AG09309 (cell line): ENCODE data around the gene DGLUCY.

Source experiments
- DNase-seq: peaks from one replicate; pipeline ENCODE4 v3.0.0-alpha.2; 2010; ENCODE audit warnings: low read depth
- H3K4me3 ChIP-seq: 2 replicates; pipeline ENCODE4 v1.5.1; 2011; ENCODE audit warnings: mild to moderate bottlenecking, low read depth, low read length, moderate library complexity; ENCODE audit not compliant: control insufficient read depth
- TF ChIP-seq, protein P1 (sequence below): IDR thresholded peaks from 2 replicates; pipeline ENCODE4 v1.5.1; 2011; ENCODE audit warnings: mild to moderate bottlenecking, low read depth, low read length, inconsistent platforms; ENCODE audit not compliant: insufficient read depth, control insufficient read depth; ENCODE audit errors: missing control alignments

The DGLUCY gene, protein sequence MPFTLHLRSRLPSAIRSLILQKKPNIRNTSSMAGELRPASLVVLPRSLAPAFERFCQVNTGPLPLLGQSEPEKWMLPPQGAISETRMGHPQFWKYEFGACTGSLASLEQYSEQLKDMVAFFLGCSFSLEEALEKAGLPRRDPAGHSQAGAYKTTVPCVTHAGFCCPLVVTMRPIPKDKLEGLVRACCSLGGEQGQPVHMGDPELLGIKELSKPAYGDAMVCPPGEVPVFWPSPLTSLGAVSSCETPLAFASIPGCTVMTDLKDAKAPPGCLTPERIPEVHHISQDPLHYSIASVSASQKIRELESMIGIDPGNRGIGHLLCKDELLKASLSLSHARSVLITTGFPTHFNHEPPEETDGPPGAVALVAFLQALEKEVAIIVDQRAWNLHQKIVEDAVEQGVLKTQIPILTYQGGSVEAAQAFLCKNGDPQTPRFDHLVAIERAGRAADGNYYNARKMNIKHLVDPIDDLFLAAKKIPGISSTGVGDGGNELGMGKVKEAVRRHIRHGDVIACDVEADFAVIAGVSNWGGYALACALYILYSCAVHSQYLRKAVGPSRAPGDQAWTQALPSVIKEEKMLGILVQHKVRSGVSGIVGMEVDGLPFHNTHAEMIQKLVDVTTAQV

DNA sequence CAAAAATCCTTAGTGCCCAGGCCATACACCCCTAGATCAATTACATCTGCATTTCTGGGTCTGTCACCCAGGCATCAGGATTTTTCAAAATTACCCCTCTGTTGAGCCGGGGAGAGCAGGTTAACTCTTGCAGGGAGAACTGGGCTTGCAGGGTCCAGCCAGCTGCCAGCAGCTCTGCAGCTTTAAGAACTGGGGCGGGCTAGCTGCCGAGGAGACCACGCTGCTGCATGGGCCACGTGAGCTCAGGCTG is at the start of gene DGLUCY:
DGLUCY (plus strand) TSS at position 245 of the 250 bp plus-strand sequence. CDS start 46,222 bp downstream, outside the sequence.
- DNase-seq, result no peak
- TF ChIP-seq, protein P1, sequence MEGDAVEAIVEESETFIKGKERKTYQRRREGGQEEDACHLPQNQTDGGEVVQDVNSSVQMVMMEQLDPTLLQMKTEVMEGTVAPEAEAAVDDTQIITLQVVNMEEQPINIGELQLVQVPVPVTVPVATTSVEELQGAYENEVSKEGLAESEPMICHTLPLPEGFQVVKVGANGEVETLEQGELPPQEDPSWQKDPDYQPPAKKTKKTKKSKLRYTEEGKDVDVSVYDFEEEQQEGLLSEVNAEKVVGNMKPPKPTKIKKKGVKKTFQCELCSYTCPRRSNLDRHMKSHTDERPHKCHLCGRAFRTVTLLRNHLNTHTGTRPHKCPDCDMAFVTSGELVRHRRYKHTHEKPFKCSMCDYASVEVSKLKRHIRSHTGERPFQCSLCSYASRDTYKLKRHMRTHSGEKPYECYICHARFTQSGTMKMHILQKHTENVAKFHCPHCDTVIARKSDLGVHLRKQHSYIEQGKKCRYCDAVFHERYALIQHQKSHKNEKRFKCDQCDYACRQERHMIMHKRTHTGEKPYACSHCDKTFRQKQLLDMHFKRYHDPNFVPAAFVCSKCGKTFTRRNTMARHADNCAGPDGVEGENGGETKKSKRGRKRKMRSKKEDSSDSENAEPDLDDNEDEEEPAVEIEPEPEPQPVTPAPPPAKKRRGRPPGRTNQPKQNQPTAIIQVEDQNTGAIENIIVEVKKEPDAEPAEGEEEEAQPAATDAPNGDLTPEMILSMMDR, result no peak
- peak within 1 kb of the TSS; percentile 66 for H3K4me3 ChIP-seq

DNA sequence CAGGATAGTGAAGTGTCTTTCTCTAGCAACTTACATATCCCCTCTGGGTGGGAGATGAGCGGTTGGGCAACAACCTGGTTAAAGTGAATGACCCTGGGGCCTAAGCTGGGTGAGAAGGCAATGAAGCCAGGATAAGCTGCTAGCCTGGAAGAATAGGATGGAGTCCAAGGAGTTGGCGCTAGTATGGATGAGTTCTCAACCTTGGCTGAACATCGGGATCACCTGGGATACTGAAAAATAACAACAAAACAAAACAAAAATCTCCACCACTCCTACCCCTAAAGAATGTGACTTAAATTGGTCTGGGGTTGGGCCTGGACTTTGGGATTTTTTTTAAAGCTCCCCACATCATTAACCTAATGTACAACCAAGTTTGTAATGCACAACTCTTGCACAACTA is 48.6 kb upstream of the DGLUCY start:
- no peak for DNase-seq
- no peak overlapping the region for H3K4me3 ChIP-seq
- TF ChIP-seq, protein P1, result no peak

DNA sequence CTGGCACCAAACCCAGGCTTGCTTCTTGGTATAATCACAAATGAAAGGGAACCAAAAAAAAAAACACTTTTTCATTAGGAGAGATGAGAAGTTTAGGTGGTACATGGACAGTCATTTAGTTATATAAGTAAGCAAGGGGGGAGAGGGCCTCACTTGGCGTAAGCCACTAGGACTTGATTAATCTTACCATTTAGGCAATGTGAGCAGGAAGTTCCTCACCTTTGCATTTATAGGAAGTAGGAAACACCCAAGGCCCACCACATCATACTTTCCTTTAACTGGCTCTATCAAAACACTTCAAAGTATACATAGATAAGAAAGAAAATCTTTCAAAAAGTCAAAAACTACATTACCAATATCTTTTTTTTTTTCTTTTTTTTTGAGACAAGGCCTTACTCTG is 46.7 kb upstream of the DGLUCY start:
- DNase-seq, result no peak
- TF ChIP-seq, protein P1, result no peak
- H3K4me3 ChIP-seq, result no peak overlapping the region

DNA sequence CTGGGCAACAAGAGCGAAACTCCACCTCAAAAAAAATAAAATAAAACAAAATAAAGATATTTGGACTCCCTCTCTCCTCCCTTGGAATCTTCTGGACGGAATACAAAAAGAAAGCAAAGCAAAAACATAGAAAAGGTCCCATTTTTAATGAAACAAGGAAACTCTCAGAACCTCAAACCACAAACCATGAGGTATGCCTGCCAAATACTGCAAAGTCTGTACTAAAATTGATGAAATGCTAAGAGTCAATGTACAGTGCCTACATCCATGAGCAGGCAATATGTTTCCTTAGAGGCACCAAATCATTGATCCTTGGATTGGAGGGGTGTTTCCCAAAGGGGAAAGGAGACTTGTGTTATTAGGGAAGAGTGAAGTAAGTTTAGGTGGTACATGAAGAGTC is 45.2 kb upstream of the DGLUCY start:
- DNase-seq, result no peak
- H3K4me3 ChIP-seq, result no peak overlapping the region
- TF ChIP-seq, protein P1, result no peak

DNA sequence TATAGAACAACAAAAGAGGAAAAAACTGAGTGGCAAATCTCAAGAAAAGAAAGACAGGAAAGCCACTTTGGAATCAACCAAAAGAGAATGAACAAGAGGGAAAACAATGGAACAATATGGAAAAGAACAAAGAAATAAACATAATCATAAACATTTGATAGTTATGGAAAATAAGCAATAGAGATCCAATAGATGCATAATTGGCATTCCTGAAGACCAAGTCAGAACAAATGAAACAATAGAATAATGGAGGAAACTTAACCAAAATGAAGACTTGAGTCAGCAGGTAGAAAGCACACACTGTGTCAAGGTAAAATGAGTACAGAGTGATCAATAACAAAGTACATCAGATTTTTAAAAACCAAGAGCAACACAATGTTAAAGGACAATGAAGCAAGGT is 43.3 kb upstream of the DGLUCY start:
- H3K4me3 ChIP-seq, result no peak overlapping the region
- DNase-seq, result no peak
- TF ChIP-seq, protein P1, result no peak

DNA sequence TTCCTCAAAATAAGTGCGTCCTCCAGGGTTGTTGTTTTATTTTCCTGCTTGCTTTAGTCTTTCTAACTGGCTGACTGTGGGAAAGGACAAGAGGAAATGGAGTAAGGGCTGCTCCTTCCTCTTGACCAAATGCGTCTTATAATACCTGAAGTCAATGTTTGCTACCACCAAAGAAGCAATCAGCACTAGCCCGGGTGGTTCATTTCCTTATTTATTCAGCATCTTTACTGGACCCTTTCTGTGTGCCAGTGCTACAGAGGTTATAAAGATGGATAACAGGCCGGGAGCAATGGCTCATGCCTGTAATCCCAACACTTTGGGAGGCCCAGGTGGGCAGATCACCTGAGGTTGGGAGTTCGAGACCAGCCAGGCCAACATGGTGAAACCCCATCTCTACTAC is 38.3 kb upstream of the DGLUCY start:
- no peak for DNase-seq
- no peak overlapping the region for H3K4me3 ChIP-seq
- TF ChIP-seq, protein P1, result no peak
